GM15510 (cell line): ENCODE results near the gene KIAA0930.

Source experiments
- POLR2A ChIP-seq: IDR thresholded peaks from 3 replicates; pipeline ENCODE4 v1.6.1; 2011; ENCODE audit warnings: borderline replicate concordance; ENCODE audit not compliant: insufficient read length; ENCODE audit errors: extremely low read depth

Gene KIAA0930

GRCh38 chr22:45169591-45170466 is 70.9 kb downstream of the KIAA0930 start:
- no peak for TF ChIP-seq POLR2A

- TF ChIP-seq POLR2A, result no peak
These were observed 73.8 kb downstream of the KIAA0930 start for GRCh38 chr22:45166932-45167331.

- no peak for TF ChIP-seq POLR2A
These were observed 76.2 kb downstream of the KIAA0930 start for GRCh38 chr22:45164270-45165088.

DNA sequence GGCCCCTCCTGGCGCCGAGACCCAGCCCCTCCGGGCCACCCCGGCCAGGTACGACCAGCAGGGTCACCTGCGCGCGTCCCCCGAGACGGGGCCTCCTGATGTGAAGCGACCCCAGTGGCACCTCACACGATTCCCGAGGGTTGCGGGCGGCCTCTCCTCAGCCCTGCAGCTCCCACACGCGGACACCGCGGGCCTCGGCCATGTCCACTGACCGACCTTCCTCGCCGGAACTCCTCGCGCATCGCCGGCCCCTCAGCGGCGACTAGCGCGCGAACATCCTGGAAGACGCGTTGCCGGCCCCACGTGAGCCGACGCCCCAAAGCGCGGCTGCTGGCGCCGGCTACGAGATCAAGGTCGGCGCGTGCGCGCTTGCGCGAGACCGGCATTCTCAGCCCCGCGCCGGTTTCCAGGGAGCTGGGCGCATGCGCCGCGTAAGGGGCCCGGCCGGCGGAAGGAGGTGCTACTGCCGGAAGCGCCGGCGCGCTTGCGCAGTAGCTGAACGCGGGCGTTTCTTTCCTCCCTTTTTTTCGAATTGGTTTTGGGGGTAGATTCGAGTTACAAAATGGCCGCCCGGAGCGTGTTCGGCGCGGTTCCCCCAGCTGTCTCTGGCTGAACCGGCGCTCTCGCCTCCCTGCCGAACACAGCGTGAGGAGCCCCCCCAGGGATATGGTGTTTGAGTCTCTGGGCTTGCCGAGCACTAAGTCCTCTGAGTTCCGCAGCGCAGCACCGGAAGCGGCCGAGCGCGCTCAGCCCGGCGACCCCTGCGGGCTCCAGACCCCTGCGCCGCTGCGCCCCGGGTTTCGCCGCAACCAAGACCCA is 77.0 kb downstream of the KIAA0930 start, which contains the start of gene NUP50:
NUP50 (plus strand) TSS at position 475 of the 819 bp plus-strand sequence. CDS start 4,253 bp downstream, outside the sequence.
- TF ChIP-seq POLR2A, result peak; percentile 87

DNA sequence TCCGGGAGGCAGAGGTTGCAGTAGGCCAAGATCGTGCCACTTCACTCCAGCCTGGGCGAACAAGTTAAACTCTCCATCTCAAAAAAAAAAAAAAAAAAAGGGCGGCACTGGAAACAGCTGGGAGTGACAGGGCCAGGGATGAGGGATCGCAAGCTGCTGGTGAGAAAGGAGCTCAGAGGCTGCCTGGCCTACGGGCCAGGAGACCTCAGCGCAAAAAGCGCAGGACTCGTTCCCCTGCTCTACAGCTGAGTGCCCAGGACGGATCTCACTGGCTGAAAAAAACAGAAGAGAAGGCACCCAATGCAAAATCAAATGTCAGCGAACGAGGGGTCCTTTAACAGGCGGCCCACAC is 77.6 kb downstream of the KIAA0930 start:
- no peak for TF ChIP-seq POLR2A

DNA sequence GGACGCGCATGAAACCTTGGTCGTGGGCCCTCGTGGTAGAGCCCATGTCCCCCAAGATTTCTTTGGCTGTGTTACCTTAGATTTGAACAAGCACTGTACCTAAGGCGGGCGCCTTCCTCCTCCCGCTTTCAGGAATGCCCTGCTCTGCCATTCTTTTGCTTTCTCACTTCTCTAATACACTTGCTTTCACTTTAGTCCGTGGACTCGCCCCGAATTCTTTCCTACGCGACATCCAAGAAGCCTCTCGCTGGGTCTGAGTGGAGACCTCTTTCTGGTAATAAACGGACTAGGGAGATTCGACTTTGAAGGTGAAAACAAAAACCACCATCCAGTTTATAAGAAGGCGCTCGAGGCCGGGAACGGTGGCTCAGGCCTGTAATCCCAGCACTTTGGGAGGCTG is 78.2 kb downstream of the KIAA0930 start:
- no peak for TF ChIP-seq POLR2A

- TF ChIP-seq POLR2A, result no peak
These were observed 80.8 kb downstream of the KIAA0930 start for GRCh38 chr22:45159652-45160462.

GRCh38 chr22:45157907-45158306 is 82.8 kb downstream of the KIAA0930 start:
- no peak for TF ChIP-seq POLR2A

- no peak for TF ChIP-seq POLR2A
These were observed 85.4 kb downstream of the KIAA0930 start for GRCh38 chr22:45155050-45155840.

DNA sequence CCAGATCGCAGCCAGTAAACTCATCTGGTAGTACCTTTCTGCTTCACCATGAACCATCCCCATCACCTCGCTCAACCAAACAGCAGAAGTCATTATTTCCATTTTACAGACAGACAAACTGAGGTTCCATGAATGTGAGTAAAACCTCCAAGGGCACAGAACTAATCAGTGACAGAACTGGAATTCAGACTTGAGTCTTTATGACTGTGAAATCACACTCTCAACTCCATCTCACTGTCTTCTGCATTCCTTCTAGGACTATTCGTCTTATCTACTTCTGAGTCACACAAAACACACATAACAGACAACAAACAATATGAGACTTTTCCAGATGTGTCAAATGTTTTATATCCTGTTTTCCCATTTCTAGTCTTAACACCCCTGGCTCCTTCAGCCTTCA is 86.3 kb downstream of the KIAA0930 start:
- no peak for TF ChIP-seq POLR2A

- TF ChIP-seq POLR2A, result no peak
These were observed 89.2 kb downstream of the KIAA0930 start for GRCh38 chr22:45151503-45151902.

DNA sequence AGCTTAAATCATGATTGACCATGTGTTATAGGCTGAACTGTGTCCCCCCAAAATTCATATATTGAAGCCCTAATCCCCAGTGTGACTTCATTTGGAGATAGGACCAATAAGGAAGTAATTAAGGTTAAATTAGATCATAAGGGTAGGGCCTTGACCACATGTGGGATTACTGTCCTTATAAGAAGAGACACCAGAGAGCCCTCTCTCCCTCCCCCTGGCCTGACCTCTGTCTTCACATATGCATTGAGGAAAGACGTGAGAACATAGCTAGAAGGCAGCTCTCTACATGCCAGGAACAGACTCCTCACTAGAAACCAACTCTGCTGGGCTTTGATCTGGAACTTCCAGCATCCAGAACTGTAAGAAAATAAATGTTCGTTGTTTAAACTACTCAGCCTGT is 90.6 kb downstream of the KIAA0930 start:
- TF ChIP-seq POLR2A, result no peak

DNA sequence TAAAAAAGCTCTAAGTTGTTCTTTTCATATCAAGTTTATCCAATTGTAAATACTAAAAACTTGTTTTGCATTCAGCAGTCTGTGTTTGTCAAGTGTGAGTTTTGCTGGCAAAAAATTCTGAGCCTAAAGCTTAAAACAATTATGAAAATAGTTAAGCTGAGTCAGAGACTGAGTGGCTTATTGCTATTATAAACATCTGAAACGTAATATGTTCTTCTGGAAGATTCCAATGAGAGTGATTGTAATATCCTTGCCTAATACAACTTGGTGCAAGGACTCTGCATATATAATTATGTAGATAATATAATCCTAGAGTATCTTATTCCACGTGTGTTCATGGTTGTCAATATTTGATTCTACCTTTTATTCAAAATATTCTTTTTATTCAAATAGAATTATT is 91.0 kb downstream of the KIAA0930 start:
- TF ChIP-seq POLR2A, result no peak

DNA sequence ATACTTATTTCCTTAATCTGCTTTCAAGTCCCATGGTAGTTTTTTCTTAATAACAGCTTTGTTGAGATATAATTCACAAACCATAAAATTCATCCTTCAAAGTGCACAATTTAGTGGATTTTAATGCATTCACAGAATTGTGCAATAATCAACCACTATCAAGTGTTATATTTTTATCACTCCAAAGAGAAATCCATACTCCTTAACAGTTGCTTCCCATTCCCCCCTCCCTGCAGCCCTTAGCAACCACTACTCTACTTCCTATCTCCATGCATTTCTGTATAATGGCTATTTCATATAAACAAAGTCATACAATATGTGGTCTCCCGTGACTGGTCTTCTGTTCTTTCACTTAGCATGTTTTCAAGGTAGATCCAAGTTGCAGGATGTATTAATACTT is 95.8 kb downstream of the KIAA0930 start:
- TF ChIP-seq POLR2A, result no peak

GRCh38 chr22:45142376-45142775 is 98.3 kb downstream of the KIAA0930 start:
- TF ChIP-seq POLR2A, result no peak
